GM19467 (cell line): ENCODE results near the gene OTOP1.
"Not testable (repeated sequence)": the region's sequence is repeated elsewhere in the genome, so short reads cannot be mapped to it uniquely, and the experiment has no call there.

ENCODE experiments used
- ATAC-seq: cut with Tn5 transposase; IDR thresholded peaks from one replicate; pipeline ENCODE4 v1.9.1; 2021; ENCODE audit warnings: mild to moderate bottlenecking, moderate library complexity; ENCODE audit not compliant: unreplicated experiment

OTOP1 gene

GRCh38 chr4:4226606-4227438 lies at the start of gene OTOP1:
Gene OTOP1 (minus strand): TSS chr4:4226929. CDS start chr4:4226864, 65 bp downstream.
- no peak for ATAC-seq

- ATAC-seq, result no peak
These were observed 47.5 kb upstream of the OTOP1 start for GRCh38 chr4:4274226-4274625.

- no peak for ATAC-seq
These were observed 45.2 kb upstream of the OTOP1 start for GRCh38 chr4:4271912-4272311.

GRCh38 chr4:4270529-4270928 lies 43.8 kb upstream of the OTOP1 start:
- no peak for ATAC-seq

- no peak for ATAC-seq
These were observed 43.1 kb upstream of the OTOP1 start for GRCh38 chr4:4269856-4270255.

GRCh38 chr4:4269331-4269731 lies 42.6 kb upstream of the OTOP1 start:
- ATAC-seq, result no peak

GRCh38 chr4:4268776-4269175 lies 42.0 kb upstream of the OTOP1 start:
- no peak for ATAC-seq

- no peak for ATAC-seq
These were observed 41.3 kb upstream of the OTOP1 start for GRCh38 chr4:4267981-4268380.

GRCh38 chr4:4260185-4260751 lies 33.5 kb upstream of the OTOP1 start:
- ATAC-seq, result no peak

- ATAC-seq, result no peak
These were observed 32.9 kb upstream of the OTOP1 start for GRCh38 chr4:4259484-4260100.

- not testable (repeated sequence) for ATAC-seq
These were observed 31.0 kb upstream of the OTOP1 start for GRCh38 chr4:4257705-4258104.

- ATAC-seq, result no peak
These were observed 30.1 kb upstream of the OTOP1 start for GRCh38 chr4:4256799-4257198.

GRCh38 chr4:4254666-4255065 lies 27.9 kb upstream of the OTOP1 start:
- ATAC-seq, result no peak

- no peak for ATAC-seq
These were observed 27.5 kb upstream of the OTOP1 start for GRCh38 chr4:4254199-4254598.

- no peak for ATAC-seq
These were observed 23.1 kb upstream of the OTOP1 start for GRCh38 chr4:4249866-4250265.

GRCh38 chr4:4249342-4249741 lies 22.6 kb upstream of the OTOP1 start:
- ATAC-seq, result not testable (repeated sequence)

GRCh38 chr4:4248885-4249203 lies 22.1 kb upstream of the OTOP1 start:
- ATAC-seq, result no peak

GRCh38 chr4:4248029-4248884 lies 21.5 kb upstream of the OTOP1 start, which contains the start of gene TMEM128:
Gene TMEM128 (minus strand): TSS chr4:4248223. CDS start chr4:4248202, 21 bp downstream.
- ATAC-seq, result peak; percentile 95

- ATAC-seq, result peak; percentile 11
These were observed 20.9 kb upstream of the OTOP1 start for GRCh38 chr4:4247696-4248028.

GRCh38 chr4:4245172-4245571 lies 18.4 kb upstream of the OTOP1 start:
- no peak for ATAC-seq

- not testable (repeated sequence) for ATAC-seq
These were observed 12.8 kb upstream of the OTOP1 start for GRCh38 chr4:4239551-4239950.
